ENCODE results near the gene AKNA. TPM values are rescaled to one million over a fixed set of nuclear protein-coding genes. Genes with fewer than 3 reads are reported as not detected.

Gene AKNA
- total RNA-seq, 1 experiment from 2014 or later: 20.6 TPM

DNA sequence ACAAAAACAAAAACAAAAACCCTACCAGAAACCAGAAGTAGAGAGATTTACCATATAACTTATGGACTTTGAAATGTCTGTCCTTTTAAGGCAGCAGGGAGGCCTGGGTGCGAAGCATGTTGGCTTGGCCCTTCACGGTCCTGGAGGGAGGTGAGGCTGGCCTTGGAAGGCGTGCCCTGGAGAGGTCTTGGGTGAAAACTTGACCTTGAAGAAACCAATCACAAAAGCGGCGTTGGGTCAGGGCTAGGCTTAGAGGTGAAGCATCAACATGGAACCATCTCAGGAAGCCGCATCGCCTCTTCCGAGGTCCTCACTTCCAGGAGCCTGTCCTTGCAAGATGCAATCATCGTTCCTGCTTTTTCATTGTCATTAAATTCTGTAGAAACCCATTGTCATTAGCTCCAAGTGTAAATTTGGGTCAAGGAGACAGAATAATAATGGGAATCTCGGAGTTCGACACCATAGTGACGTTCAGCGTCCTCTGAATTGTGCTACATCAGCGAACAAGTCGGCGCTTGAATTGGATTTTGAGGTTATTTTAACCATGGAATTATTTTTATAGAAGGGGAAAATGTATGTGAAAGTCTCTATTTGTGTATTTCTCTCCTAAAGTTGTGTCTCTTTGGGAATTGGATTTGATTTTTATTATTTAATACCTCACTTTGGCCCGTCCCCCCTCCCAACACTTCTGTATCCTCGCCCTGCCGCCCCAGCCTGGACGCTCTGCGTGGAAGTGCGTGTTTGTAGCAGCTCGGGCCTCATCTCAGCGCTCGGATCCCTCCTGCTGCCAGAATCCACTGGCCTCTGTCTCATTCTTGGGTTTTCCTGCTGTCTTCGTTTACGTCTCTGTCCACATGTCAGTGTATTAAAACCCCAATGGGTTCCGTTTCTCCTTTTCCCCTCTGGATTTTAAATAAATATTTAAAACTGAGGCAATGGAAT is 75.9 kb downstream of the AKNA start:
- H3K27ac ChIP-seq (ENCODE audit: low read depth, low read length): no peak overlapping the region
- no peak overlapping the region for H3K4me2 ChIP-seq (ENCODE audit: low read length)
- H4K20me1 ChIP-seq (ENCODE audit: insufficient read depth): no peaks in the 10 kb centered on the region
- TF ChIP-seq POLR2AphosphoS5 (IDR thresholded peaks at IDR 0.05; ENCODE audit: low read depth, low read length): no peak
- TF ChIP-seq, protein P1, sequence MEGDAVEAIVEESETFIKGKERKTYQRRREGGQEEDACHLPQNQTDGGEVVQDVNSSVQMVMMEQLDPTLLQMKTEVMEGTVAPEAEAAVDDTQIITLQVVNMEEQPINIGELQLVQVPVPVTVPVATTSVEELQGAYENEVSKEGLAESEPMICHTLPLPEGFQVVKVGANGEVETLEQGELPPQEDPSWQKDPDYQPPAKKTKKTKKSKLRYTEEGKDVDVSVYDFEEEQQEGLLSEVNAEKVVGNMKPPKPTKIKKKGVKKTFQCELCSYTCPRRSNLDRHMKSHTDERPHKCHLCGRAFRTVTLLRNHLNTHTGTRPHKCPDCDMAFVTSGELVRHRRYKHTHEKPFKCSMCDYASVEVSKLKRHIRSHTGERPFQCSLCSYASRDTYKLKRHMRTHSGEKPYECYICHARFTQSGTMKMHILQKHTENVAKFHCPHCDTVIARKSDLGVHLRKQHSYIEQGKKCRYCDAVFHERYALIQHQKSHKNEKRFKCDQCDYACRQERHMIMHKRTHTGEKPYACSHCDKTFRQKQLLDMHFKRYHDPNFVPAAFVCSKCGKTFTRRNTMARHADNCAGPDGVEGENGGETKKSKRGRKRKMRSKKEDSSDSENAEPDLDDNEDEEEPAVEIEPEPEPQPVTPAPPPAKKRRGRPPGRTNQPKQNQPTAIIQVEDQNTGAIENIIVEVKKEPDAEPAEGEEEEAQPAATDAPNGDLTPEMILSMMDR (IDR thresholded peaks at IDR 0.05 in 2 of 3, conservative IDR thresholded peaks at IDR 0.05 in 1 of 3; ENCODE audit: borderline replicate concordance in 1 of 3, insufficient read depth in 1 of 3, low read depth in 2 of 3, low read length in 2 of 3): no peak
- no peak for TF ChIP-seq ELF1 (IDR thresholded peaks at IDR 0.05; ENCODE audit: borderline replicate concordance, low read depth)
- TF ChIP-seq CEBPB (IDR thresholded peaks at IDR 0.05; ENCODE audit: low read depth): no peak
- no peak for TF ChIP-seq ZNF274 (IDR thresholded peaks at IDR 0.05; ENCODE audit: low read depth, low read length)
- TF ChIP-seq, protein P2, sequence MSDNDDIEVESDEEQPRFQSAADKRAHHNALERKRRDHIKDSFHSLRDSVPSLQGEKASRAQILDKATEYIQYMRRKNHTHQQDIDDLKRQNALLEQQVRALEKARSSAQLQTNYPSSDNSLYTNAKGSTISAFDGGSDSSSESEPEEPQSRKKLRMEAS (IDR thresholded peaks at IDR 0.05): no peak
- TF ChIP-seq SRF (IDR thresholded peaks at IDR 0.05; ENCODE audit: low read depth): no peak
- TF ChIP-seq, protein P3, sequence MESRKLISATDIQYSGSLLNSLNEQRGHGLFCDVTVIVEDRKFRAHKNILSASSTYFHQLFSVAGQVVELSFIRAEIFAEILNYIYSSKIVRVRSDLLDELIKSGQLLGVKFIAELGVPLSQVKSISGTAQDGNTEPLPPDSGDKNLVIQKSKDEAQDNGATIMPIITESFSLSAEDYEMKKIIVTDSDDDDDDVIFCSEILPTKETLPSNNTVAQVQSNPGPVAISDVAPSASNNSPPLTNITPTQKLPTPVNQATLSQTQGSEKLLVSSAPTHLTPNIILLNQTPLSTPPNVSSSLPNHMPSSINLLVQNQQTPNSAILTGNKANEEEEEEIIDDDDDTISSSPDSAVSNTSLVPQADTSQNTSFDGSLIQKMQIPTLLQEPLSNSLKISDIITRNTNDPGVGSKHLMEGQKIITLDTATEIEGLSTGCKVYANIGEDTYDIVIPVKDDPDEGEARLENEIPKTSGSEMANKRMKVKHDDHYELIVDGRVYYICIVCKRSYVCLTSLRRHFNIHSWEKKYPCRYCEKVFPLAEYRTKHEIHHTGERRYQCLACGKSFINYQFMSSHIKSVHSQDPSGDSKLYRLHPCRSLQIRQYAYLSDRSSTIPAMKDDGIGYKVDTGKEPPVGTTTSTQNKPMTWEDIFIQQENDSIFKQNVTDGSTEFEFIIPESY (IDR thresholded peaks at IDR 0.05; ENCODE audit: extremely low read depth, insufficient replicate concordance, low read length): no peak
- TF ChIP-seq, protein P4, sequence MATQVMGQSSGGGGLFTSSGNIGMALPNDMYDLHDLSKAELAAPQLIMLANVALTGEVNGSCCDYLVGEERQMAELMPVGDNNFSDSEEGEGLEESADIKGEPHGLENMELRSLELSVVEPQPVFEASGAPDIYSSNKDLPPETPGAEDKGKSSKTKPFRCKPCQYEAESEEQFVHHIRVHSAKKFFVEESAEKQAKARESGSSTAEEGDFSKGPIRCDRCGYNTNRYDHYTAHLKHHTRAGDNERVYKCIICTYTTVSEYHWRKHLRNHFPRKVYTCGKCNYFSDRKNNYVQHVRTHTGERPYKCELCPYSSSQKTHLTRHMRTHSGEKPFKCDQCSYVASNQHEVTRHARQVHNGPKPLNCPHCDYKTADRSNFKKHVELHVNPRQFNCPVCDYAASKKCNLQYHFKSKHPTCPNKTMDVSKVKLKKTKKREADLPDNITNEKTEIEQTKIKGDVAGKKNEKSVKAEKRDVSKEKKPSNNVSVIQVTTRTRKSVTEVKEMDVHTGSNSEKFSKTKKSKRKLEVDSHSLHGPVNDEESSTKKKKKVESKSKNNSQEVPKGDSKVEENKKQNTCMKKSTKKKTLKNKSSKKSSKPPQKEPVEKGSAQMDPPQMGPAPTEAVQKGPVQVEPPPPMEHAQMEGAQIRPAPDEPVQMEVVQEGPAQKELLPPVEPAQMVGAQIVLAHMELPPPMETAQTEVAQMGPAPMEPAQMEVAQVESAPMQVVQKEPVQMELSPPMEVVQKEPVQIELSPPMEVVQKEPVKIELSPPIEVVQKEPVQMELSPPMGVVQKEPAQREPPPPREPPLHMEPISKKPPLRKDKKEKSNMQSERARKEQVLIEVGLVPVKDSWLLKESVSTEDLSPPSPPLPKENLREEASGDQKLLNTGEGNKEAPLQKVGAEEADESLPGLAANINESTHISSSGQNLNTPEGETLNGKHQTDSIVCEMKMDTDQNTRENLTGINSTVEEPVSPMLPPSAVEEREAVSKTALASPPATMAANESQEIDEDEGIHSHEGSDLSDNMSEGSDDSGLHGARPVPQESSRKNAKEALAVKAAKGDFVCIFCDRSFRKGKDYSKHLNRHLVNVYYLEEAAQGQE (IDR thresholded peaks at IDR 0.05; ENCODE audit: low read depth): no peak
- TF ChIP-seq, protein P5, sequence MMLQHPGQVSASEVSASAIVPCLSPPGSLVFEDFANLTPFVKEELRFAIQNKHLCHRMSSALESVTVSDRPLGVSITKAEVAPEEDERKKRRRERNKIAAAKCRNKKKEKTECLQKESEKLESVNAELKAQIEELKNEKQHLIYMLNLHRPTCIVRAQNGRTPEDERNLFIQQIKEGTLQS (IDR thresholded peaks at IDR 0.05): no peak
- TF ChIP-seq JUND (IDR thresholded peaks at IDR 0.05): no peak
- TF ChIP-seq EZH2 (IDR thresholded peaks at IDR 0.05): no peak
- TF ChIP-seq TCF7L2 (IDR thresholded peaks at IDR 0.05; ENCODE audit: borderline replicate concordance, extremely low read depth, insufficient read depth, insufficient read length): no peak
- no peak for TF ChIP-seq YY1 (IDR thresholded peaks at IDR 0.05; ENCODE audit: extremely low read depth, insufficient replicate concordance, low read depth, low read length)
- no peak for TF ChIP-seq POLR2A (IDR thresholded peaks at IDR 0.05; ENCODE audit: borderline replicate concordance, extremely low read depth, insufficient read depth, insufficient read length)
- TF ChIP-seq ZFX (IDR thresholded peaks at IDR 0.05): no peak
- TF ChIP-seq EZH2phosphoT487 (IDR thresholded peaks at IDR 0.05; ENCODE audit: borderline replicate concordance): no peak
- no peak for TF ChIP-seq RAD21 (IDR thresholded peaks at IDR 0.05; ENCODE audit: low read depth)
- POLR2A ChIA-PET: no interaction called here
- H3K27me3 ChIP-seq (ENCODE audit: insufficient read depth, low read length): no peaks in the 10 kb centered on the region
- H3K9ac ChIP-seq (ENCODE audit: low read length): no peak overlapping the region
- TSS peak; percentile 32 for BruUV-seq (replicated peaks)
- no peaks in the 10 kb centered on the region for H3K79me2 ChIP-seq (ENCODE audit: insufficient read depth, low read length)
- H3K4me1 ChIP-seq (ENCODE audit: control insufficient read depth in 1 of 2, insufficient read depth in 2 of 2, low read length in 2 of 2): no peaks in the 10 kb centered on the region
- H2AFZ ChIP-seq (ENCODE audit: low read depth, low read length, poor library complexity, severe bottlenecking): no peak overlapping the region
- no peaks in the 10 kb centered on the region for H3K9me3 ChIP-seq (ENCODE audit: control insufficient read depth in 1 of 2, insufficient read depth in 1 of 2, low read depth in 1 of 2, low read length in 2 of 2)
- DNase-seq (ENCODE audit: low read depth, low spot score) (no peak), ATAC-seq (no peak)
- no peaks in the 10 kb centered on the region for H3K36me3 ChIP-seq (ENCODE audit: control insufficient read depth in 1 of 2, insufficient read depth in 2 of 2, low read length in 2 of 2)
- RAD21 ChIA-PET (ENCODE audit: low non-redundant PET in 1 of 2, low total read pairs in 2 of 2, uncharacterized antibody in 2 of 2, unreplicated experiment in 2 of 2): no interaction called here
- intact Hi-C loops (cut with micrococcal nuclease): no loop called here
- CTCF ChIA-PET: no interaction called here
- H3K9me2 ChIP-seq (ENCODE audit: insufficient read depth): no peaks in the 10 kb centered on the region
- no peak overlapping the region for H3K4me3 ChIP-seq (replicated peaks in 1 of 2; ENCODE audit: low read depth in 1 of 2, low read length in 2 of 2)
